Smooth muscle cell (in vitro differentiated cells): Measurements from ENCODE around the gene UQCC2. TPM values are rescaled to one million over a fixed set of nuclear protein-coding genes. Genes with fewer than 3 reads are reported as not detected.

Experiments
- DNase-seq: peaks from one replicate; lab custom pipeline; 2025; ENCODE audit not compliant: unreplicated experiment; lab: John Stamatoyannopoulos, UW
- H2AFZ ChIP-seq: fragments of 200-600 bp; sonication (generic); 2 replicates; pipeline ENCODE4 v1.6.0; 2016; ENCODE audit warnings: antibody characterized with exemption, low read depth, mild to moderate bottlenecking
- H3F3A ChIP-seq: fragments of 200-600 bp; sonication (generic); 2 replicates; pipeline ENCODE4 v1.6.0; 2017; ENCODE audit warnings: antibody characterized with exemption, low read depth
- H3K27ac ChIP-seq: fragments of 200-600 bp; sonication (generic); 2 replicates; pipeline ENCODE4 v1.5.1; 2016; ENCODE audit warnings: low read depth, mild to moderate bottlenecking
- H3K27me3 ChIP-seq: fragments of 200-600 bp; sonication (generic); 2 replicates; pipeline ENCODE4 v1.6.1; 2016; ENCODE audit warnings: low read depth, mild to moderate bottlenecking
- H3K36me3 ChIP-seq: fragments of 200-600 bp; sonication (generic); 2 replicates; pipeline ENCODE4 v1.5.1; 2016; ENCODE audit warnings: low read depth
- H3K4me1 ChIP-seq: fragments of 200-600 bp; sonication (generic); 2 replicates; pipeline ENCODE4 v1.5.1; 2016; ENCODE audit warnings: low read depth
- H3K4me2 ChIP-seq: fragments of 200-600 bp; sonication (generic); 2 replicates; pipeline ENCODE4 v1.6.0; 2016; ENCODE audit warnings: mild to moderate bottlenecking
- H3K4me3 ChIP-seq: fragments of 200-600 bp; sonication (generic); 2 replicates; pipeline ENCODE4 v1.5.1; 2016; ENCODE audit warnings: mild to moderate bottlenecking
- H3K79me2 ChIP-seq: fragments of 200-600 bp; sonication (generic); 2 replicates; pipeline ENCODE4 v1.6.0; 2016; ENCODE audit warnings: low read depth, mild to moderate bottlenecking
- H3K9ac ChIP-seq: fragments of 200-600 bp; sonication (generic); 2 replicates; pipeline ENCODE4 v1.6.0; 2016; ENCODE audit warnings: low read depth
- H3K9me3 ChIP-seq: fragments of 200-600 bp; sonication (generic); replicated peaks from 2 replicates; pipeline ENCODE4 v1.5.1; 2016; ENCODE audit warnings: low read depth
- H4K20me1 ChIP-seq: fragments of 200-600 bp; sonication (generic); 2 replicates; pipeline ENCODE4 v1.6.0; 2016; ENCODE audit warnings: low read depth
- whole genome bisulfite sequencing: methylation state at CpG from one replicate; pipeline ENCODE4 v1.1.7; 2016; ENCODE audit warnings: low lambda C conversion rate; 5-methylcytosine and 5-hydroxymethylcytosine counted together
- polyA plus RNA-seq: library from polyadenylated mRNA; unstranded; fragments of >200 nt; fragmentation: Nextera tagmentation; extraction: Ambion mirVana; gene quantifications from 2 replicates; pipeline ENCODE4 v1.2.1, GENCODE V29; 2016
- total RNA-seq: library from RNA; depleted of rRNA; stranded (reverse); fragments of >200 nt; gene quantifications from 2 replicates; pipeline ENCODE4 v1.2.3, GENCODE V29; 2014
- TF ChIP-seq, protein P1 (sequence below): fragments of 200-600 bp; sonication (generic); IDR thresholded peaks from 2 replicates; pipeline ENCODE4 v1.5.1; 2017; ENCODE audit warnings: borderline replicate concordance, mild to moderate bottlenecking, antibody characterized with exemption; ENCODE audit not compliant: insufficient read depth, poor library complexity, severe bottlenecking

The UQCC2 gene
- total and polyA plus RNA-seq, 2 experiments from 2014 or later = 67.3 to 208 TPM

DNA sequence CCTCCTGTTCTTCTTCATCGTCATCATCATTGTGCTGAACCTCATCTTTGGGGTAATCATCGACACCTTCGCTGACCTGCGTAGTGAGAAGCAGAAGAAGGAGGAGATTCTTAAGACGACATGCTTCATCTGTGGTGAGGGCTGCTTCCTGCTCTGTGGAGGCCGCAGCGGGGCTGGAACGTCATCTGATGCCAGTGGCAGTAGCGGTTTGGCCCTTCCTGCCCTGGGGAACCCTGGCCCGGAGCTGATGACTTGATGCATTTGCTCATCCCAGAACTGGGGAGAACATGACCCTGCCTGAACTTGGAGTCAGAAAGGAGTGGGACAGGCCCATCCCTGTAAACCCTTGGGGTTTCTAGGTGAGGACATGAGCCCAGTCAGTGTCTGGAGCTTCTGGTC lies 18.7 kb downstream of the UQCC2 start:
- no peaks in the 10 kb centered on the region for H3K36me3 ChIP-seq
- no peaks in the 10 kb centered on the region for H3K4me1 ChIP-seq
- 89% methylated on average over 10 of the region's 10 CpGs for WGBS

GRCh38 chr6:33692078-33692759 lies 19.3 kb downstream of the UQCC2 start:
- no peaks in the 10 kb centered on the region for H3K27me3 ChIP-seq
- WGBS = 73% methylated on average over 12 of the region's 12 CpGs
- H3K4me2 ChIP-seq = no peak overlapping the region
- H3K9ac ChIP-seq = no peak overlapping the region
- no peak overlapping the region for H3K4me3 ChIP-seq
- H3K9me3 ChIP-seq = no peaks in the 10 kb centered on the region
- no peak for DNase-seq
- H3F3A ChIP-seq = peaks cover 5% of the 10 kb centered on the region
- H3K27ac ChIP-seq = no peak overlapping the region
- no peaks in the 10 kb centered on the region for H3K36me3 ChIP-seq
- no peak overlapping the region for H2AFZ ChIP-seq
- no peaks in the 10 kb centered on the region for H3K4me1 ChIP-seq
- TF ChIP-seq, protein P1, sequence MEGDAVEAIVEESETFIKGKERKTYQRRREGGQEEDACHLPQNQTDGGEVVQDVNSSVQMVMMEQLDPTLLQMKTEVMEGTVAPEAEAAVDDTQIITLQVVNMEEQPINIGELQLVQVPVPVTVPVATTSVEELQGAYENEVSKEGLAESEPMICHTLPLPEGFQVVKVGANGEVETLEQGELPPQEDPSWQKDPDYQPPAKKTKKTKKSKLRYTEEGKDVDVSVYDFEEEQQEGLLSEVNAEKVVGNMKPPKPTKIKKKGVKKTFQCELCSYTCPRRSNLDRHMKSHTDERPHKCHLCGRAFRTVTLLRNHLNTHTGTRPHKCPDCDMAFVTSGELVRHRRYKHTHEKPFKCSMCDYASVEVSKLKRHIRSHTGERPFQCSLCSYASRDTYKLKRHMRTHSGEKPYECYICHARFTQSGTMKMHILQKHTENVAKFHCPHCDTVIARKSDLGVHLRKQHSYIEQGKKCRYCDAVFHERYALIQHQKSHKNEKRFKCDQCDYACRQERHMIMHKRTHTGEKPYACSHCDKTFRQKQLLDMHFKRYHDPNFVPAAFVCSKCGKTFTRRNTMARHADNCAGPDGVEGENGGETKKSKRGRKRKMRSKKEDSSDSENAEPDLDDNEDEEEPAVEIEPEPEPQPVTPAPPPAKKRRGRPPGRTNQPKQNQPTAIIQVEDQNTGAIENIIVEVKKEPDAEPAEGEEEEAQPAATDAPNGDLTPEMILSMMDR = no peak
- no peaks in the 10 kb centered on the region for H4K20me1 ChIP-seq
- H3K79me2 ChIP-seq = no peaks in the 10 kb centered on the region

More for the DNA sequence above, 18.7 kb downstream of the UQCC2 start:
- H3F3A ChIP-seq = peaks cover 5% of the 10 kb centered on the region
- no peaks in the 10 kb centered on the region for H3K79me2 ChIP-seq
- no peaks in the 10 kb centered on the region for H3K27me3 ChIP-seq
- H4K20me1 ChIP-seq = no peaks in the 10 kb centered on the region
- DNase-seq = no peak
- no peaks in the 10 kb centered on the region for H3K9me3 ChIP-seq
- H2AFZ ChIP-seq = no peak overlapping the region
- no peak overlapping the region for H3K4me2 ChIP-seq
- H3K27ac ChIP-seq = no peak overlapping the region
- TF ChIP-seq, protein P1 = no peak
- H3K9ac ChIP-seq = no peak overlapping the region
- H3K4me3 ChIP-seq = no peak overlapping the region

GRCh38 chr6:33691456-33692077 lies 19.9 kb downstream of the UQCC2 start:
- Histone ChIP-seq H3F3A (peaks cover 5% of the 10 kb centered on the region), H3K9ac (no peak overlapping the region), H2AFZ (no peak overlapping the region), H3K9me3 (no peaks in the 10 kb centered on the region), H3K4me1 (no peaks in the 10 kb centered on the region), H3K27ac (no peak overlapping the region), H3K4me2 (no peak overlapping the region), H3K27me3 (no peaks in the 10 kb centered on the region), H3K79me2 (no peaks in the 10 kb centered on the region), H3K4me3 (no peak overlapping the region), H4K20me1 (no peaks in the 10 kb centered on the region), H3K36me3 (no peaks in the 10 kb centered on the region)
- TF ChIP-seq, protein P1 = no peak
- WGBS = 88% methylated on average over 14 of the region's 15 CpGs
- DNase-seq = no peak

- H3K27me3 ChIP-seq = no peaks in the 10 kb centered on the region
- H2AFZ ChIP-seq = no peak overlapping the region
- no peak overlapping the region for H3K27ac ChIP-seq
- H3K36me3 ChIP-seq = no peaks in the 10 kb centered on the region
- H3K4me1 ChIP-seq = no peaks in the 10 kb centered on the region
- no peak for DNase-seq
- WGBS = 91% methylated on average over 13 of the region's 13 CpGs
- no peak overlapping the region for H3K4me3 ChIP-seq
- TF ChIP-seq, protein P1 = no peak
- peaks cover 5% of the 10 kb centered on the region for H3F3A ChIP-seq
- no peak overlapping the region for H3K4me2 ChIP-seq
- H3K79me2 ChIP-seq = no peaks in the 10 kb centered on the region
- no peaks in the 10 kb centered on the region for H4K20me1 ChIP-seq
- no peak overlapping the region for H3K9ac ChIP-seq
- no peaks in the 10 kb centered on the region for H3K9me3 ChIP-seq
These were observed 20.7 kb downstream of the UQCC2 start for GRCh38 chr6:33690766-33691165.
